Panc1 (cell line): Measurements from ENCODE around the gene GPR89B. TPM values are rescaled to one million over a fixed set of nuclear protein-coding genes. Genes with fewer than 3 reads are reported as not detected.
"Not testable (repeated sequence)": the region's sequence is repeated elsewhere in the genome, so short reads cannot be mapped to it uniquely, and the experiment has no call there.

Experiments
- ATAC-seq: fragments of 200-7000 bp; cut with Tn5 transposase; 2 replicates; pipeline ENCODE4 v1.9.1; 2020; ENCODE audit warnings: mild to moderate bottlenecking, moderate library complexity
- BruUV-seq: library from RNA; stranded (reverse); fragments of 400-500 nt; replicated peaks from 2 replicates; lab custom pipeline; 2021; lab: Mats Ljungman, UMichigan
- CTCF ChIA-PET: fragments of 300-600 bp; sonication (Branson Sonifier 250); formaldehyde crosslinking; loops from one replicate; lab custom pipeline; 2022; ENCODE audit warnings: antibody characterized with exemption; lab: Charles Lee
- POLR2A ChIA-PET: fragments of 300-600 bp; sonication (Branson Sonifier 250); formaldehyde crosslinking; loops from one replicate; lab custom pipeline; 2022; ENCODE audit warnings: antibody characterized with exemption; lab: Charles Lee
- DNase-seq: peaks from one replicate; pipeline ENCODE4 v3.0.0-alpha.2; 2010; ENCODE audit warnings: low read depth, low spot score
- H3K27ac ChIP-seq: 2 replicates; pipeline ENCODE4 v1.5.1; 2011; ENCODE audit warnings: mild to moderate bottlenecking, low read length, inconsistent platforms
- H3K27me3 ChIP-seq: fragments of 200-500 bp; sonication (Bioruptor generic); 2 replicates; pipeline ENCODE4 v1.6.0; 2014; ENCODE audit warnings: low read length, inconsistent platforms; ENCODE audit not compliant: control insufficient read depth, insufficient read depth
- H3K36me3 ChIP-seq: fragments of 200-500 bp; sonication (Bioruptor generic); 2 replicates; pipeline ENCODE4 v1.5.1; 2014; ENCODE audit warnings: inconsistent platforms, mild to moderate bottlenecking, low read length, moderate library complexity; ENCODE audit not compliant: control insufficient read depth, insufficient read depth
- H3K4me1 ChIP-seq: 2 replicates; pipeline ENCODE4 v1.5.1; 2011; ENCODE audit warnings: inconsistent platforms, mild to moderate bottlenecking, low read length, moderate library complexity; ENCODE audit not compliant: control insufficient read depth, insufficient read depth
- H3K4me3 ChIP-seq, 2 experiments: 2 replicates each; pipeline ENCODE4 v1.5.1; 2011 to 2012; ENCODE audit warnings: low read depth in 2 of 2, low read length in 2 of 2, mild to moderate bottlenecking in 2 of 2, inconsistent platforms in 1 of 2, moderate library complexity in 1 of 2
- H3K9me3 ChIP-seq: fragments of 200-500 bp; sonication (Bioruptor generic); 2 replicates; pipeline ENCODE4 v1.5.1; 2014; ENCODE audit warnings: low read depth, mild to moderate bottlenecking, inconsistent platforms, low read length, moderate library complexity; ENCODE audit not compliant: control insufficient read depth, insufficient read depth
- POLR2AphosphoS5 ChIP-seq: IDR thresholded peaks from 2 replicates; pipeline ENCODE4 v1.6.1; 2012; ENCODE audit warnings: mild to moderate bottlenecking, low read depth, low read length, moderate library complexity
- SIN3A ChIP-seq: IDR thresholded peaks from 2 replicates; pipeline ENCODE4 v1.6.1; 2012; ENCODE audit warnings: low read depth, mild to moderate bottlenecking, low read length, moderate library complexity, borderline replicate concordance; ENCODE audit not compliant: insufficient read depth
- TCF7L2 ChIP-seq: IDR thresholded peaks from 2 replicates; pipeline ENCODE4 v1.6.1; 2011; ENCODE audit warnings: mild to moderate bottlenecking, low read depth, low read length, inconsistent platforms
- in situ Hi-C: cut with HindIII; loops from 2 replicates; pipeline ENCODE4 v1.10.0; 2016; ENCODE audit warnings: low sequenced_read_pairs, low pct_unique_long_range_greater_than_20kb
- intact Hi-C: fragments of 100-400 bp; cut with micrococcal nuclease; formaldehyde crosslinking; loops from one replicate; pipeline ENCODE4 v1.10.0; 2022; ENCODE audit not compliant: unreplicated experiment
- total RNA-seq: library from RNA; stranded (reverse); gene quantifications from one replicate; pipeline ENCODE4 v1.2.1, GENCODE V29; 2021; ENCODE audit not compliant: unreplicated experiment
- TF ChIP-seq, protein P1 (sequence below), 2 experiments: IDR thresholded peaks; 2 replicates each; pipeline ENCODE4 v1.6.1; 2011 to 2012; ENCODE audit warnings: low read depth in 2 of 2, control low read depth in 1 of 2, low read length in 1 of 2, mild to moderate bottlenecking in 1 of 2, moderate library complexity in 1 of 2; ENCODE audit not compliant: insufficient read depth in 1 of 2
- TF ChIP-seq, protein P2 (sequence below): fragments of 450-650 bp; IDR thresholded peaks from 2 replicates; pipeline ENCODE4 v1.5.1; 2017; ENCODE audit warnings: mild to moderate bottlenecking

The GPR89B gene
- total RNA-seq, 1 experiment from 2014 or later = 12.0 TPM

DNA sequence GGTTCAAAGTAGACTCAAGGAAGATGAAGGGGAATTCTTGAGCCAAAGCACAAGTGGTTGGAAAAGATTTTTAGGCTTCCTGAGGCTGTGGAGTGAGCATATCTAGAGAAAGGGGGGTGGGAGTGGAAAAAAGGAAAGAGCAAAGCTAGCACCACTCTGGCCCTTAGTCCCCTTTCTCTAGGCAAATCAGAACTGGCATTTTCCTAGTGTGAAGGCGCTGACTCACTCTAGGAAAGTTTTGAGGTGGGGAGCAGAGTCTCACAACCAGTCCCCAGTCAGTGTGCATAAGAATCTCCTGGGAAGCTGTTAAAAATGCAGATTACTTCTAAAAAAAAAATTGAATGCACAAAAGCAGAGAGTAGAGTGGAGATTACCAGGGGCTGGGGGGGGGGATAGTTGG lies 3.4 kb upstream of the GPR89B start:
- CTCF ChIA-PET = no interaction called here

DNA sequence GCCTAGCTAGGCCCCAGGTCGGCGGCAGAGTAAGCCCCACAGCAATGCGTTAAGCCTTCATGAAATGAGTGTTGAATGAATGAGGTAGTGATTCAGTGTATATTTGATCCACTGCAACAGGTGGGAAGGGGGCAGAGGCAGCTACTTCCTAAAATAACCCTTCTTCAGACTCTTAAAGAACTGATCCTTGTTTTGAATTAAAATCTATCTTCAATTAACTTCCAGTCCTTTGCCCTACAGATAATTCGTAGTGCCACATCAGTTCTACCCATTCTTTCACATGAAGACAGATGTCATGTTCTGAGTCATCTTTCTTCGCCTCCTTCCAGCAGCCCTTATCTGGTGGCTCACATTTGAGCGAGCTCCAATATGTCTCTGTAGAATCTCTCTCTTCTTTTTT lies 1.0 kb upstream of the GPR89B start:
- BruUV-seq, POLR2A ChIA-PET, H3K4me3 ChIP-seq, CTCF ChIA-PET, H3K36me3 ChIP-seq, DNase-seq, H3K27me3 ChIP-seq, H3K27ac ChIP-seq, H3K4me1 ChIP-seq, ATAC-seq, intact Hi-C loops, H3K9me3 ChIP-seq, in situ Hi-C loops: not testable (repeated sequence)

More for the DNA sequence above, 3.4 kb upstream of the GPR89B start:
- no peaks in the 10 kb centered on the region for H3K27me3 ChIP-seq
- DNase-seq (no peak), ATAC-seq (no peak)
- TF ChIP-seq TCF7L2 = no peak
- no peak for TF ChIP-seq POLR2AphosphoS5
- TF ChIP-seq, protein P1, sequence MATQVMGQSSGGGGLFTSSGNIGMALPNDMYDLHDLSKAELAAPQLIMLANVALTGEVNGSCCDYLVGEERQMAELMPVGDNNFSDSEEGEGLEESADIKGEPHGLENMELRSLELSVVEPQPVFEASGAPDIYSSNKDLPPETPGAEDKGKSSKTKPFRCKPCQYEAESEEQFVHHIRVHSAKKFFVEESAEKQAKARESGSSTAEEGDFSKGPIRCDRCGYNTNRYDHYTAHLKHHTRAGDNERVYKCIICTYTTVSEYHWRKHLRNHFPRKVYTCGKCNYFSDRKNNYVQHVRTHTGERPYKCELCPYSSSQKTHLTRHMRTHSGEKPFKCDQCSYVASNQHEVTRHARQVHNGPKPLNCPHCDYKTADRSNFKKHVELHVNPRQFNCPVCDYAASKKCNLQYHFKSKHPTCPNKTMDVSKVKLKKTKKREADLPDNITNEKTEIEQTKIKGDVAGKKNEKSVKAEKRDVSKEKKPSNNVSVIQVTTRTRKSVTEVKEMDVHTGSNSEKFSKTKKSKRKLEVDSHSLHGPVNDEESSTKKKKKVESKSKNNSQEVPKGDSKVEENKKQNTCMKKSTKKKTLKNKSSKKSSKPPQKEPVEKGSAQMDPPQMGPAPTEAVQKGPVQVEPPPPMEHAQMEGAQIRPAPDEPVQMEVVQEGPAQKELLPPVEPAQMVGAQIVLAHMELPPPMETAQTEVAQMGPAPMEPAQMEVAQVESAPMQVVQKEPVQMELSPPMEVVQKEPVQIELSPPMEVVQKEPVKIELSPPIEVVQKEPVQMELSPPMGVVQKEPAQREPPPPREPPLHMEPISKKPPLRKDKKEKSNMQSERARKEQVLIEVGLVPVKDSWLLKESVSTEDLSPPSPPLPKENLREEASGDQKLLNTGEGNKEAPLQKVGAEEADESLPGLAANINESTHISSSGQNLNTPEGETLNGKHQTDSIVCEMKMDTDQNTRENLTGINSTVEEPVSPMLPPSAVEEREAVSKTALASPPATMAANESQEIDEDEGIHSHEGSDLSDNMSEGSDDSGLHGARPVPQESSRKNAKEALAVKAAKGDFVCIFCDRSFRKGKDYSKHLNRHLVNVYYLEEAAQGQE (IDR thresholded peaks at IDR 0.05; ENCODE audit: insufficient read depth in 1 of 2, low read depth in 2 of 2, low read length in 1 of 2) = no peak
- TF ChIP-seq SIN3A = no peak
- TF ChIP-seq, protein P2, sequence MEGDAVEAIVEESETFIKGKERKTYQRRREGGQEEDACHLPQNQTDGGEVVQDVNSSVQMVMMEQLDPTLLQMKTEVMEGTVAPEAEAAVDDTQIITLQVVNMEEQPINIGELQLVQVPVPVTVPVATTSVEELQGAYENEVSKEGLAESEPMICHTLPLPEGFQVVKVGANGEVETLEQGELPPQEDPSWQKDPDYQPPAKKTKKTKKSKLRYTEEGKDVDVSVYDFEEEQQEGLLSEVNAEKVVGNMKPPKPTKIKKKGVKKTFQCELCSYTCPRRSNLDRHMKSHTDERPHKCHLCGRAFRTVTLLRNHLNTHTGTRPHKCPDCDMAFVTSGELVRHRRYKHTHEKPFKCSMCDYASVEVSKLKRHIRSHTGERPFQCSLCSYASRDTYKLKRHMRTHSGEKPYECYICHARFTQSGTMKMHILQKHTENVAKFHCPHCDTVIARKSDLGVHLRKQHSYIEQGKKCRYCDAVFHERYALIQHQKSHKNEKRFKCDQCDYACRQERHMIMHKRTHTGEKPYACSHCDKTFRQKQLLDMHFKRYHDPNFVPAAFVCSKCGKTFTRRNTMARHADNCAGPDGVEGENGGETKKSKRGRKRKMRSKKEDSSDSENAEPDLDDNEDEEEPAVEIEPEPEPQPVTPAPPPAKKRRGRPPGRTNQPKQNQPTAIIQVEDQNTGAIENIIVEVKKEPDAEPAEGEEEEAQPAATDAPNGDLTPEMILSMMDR = no peak
- intact Hi-C loops (no loop called here), in situ Hi-C loops (no loop called here)
- H3K27ac ChIP-seq = no peak overlapping the region
- BruUV-seq = no TSS peak
- no peak overlapping the region for H3K4me3 ChIP-seq
- peaks cover 3% of the 10 kb centered on the region; the same call in 1 of the 2 replicates for H3K4me1 ChIP-seq
- H3K36me3 ChIP-seq = no peaks in the 10 kb centered on the region
- no peaks in the 10 kb centered on the region for H3K9me3 ChIP-seq
- POLR2A ChIA-PET = interaction anchor here (0.6 kb wide), 1 partner anchor 43 kb away, joined by 5 read pairs; no protein-coding TSS in a partner anchor

DNA sequence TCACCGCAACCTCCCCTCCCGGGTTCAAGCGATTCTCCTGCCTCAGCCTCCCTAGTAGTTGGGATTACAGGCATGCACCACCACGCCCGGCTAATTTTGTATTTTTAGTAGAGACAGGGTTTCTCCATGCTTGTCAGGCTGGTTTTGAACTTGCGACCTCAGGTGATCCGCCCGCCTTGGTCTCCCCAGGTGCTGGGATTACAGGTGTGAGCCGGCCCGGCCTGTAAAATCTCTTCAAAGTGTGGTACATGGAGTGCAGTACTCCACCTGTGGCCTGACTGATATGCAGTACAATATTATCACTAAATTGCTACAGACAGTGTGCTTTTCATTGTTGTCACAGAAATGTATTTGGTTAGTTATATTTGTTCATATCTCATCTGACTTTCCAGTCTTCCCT lies 531 bp upstream of the GPR89B start:
- CTCF ChIA-PET, H3K27me3 ChIP-seq, H3K36me3 ChIP-seq, POLR2A ChIA-PET, H3K27ac ChIP-seq, in situ Hi-C loops, H3K4me3 ChIP-seq, H3K4me1 ChIP-seq, H3K9me3 ChIP-seq, DNase-seq, intact Hi-C loops, BruUV-seq, ATAC-seq: not testable (repeated sequence)

DNA sequence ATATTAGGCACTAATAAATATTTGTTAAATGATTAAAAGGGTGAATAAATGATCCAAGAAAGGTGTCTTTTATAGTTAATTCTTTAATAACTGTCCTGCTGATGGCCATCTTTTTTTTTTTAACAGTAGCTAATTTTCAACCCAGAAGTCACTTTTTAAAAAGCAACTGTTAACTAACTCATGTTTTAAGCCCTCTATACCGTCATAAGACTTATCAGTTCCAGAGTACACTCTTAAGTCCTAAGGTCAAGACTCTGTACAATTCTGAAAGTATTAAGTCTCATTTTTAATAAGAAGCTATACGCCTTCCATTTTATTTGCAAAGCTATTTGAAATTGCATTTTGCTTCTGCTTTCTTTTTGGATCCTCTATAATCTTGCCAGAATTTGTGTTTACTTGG lies 2.9 kb downstream of the GPR89B start:
- ATAC-seq, H3K36me3 ChIP-seq, H3K27ac ChIP-seq, BruUV-seq, CTCF ChIA-PET, in situ Hi-C loops, H3K4me1 ChIP-seq, H3K4me3 ChIP-seq, DNase-seq, H3K27me3 ChIP-seq, H3K9me3 ChIP-seq, intact Hi-C loops, POLR2A ChIA-PET: not testable (repeated sequence)

DNA sequence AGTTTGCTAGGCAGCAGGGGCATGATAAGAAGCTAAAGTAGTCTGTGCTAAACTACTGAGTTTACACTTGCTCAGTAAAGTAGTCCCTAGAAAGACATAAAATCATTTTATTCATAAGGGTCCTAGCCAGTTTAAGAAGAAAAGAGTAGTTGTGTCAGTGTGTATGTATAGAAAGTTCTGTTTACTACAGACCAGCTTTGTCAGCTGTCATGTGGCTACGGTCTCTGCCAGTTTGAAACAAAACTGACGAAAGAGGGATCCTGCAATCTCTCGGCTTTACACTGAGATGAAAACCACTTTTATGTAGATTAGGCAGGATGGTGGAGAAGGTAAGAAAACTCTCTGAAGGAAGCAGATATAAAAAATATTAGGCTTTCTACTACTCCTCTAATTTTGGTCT lies 7.1 kb downstream of the GPR89B start:
- intact Hi-C loops, CTCF ChIA-PET: not testable (repeated sequence)

More for the DNA sequence above, 7.1 kb downstream of the GPR89B start:
- H3K36me3 ChIP-seq, H3K9me3 ChIP-seq, H3K4me3 ChIP-seq, H3K27ac ChIP-seq, in situ Hi-C loops, H3K4me1 ChIP-seq, DNase-seq, POLR2A ChIA-PET, BruUV-seq, ATAC-seq, H3K27me3 ChIP-seq: not testable (repeated sequence)
